Measurements from ENCODE around the gene APOB.

GRCh38 chr2:21054011-21054410 is 10.1 kb upstream of the APOB start:
- TF ChIP-seq CTCF (IDR thresholded peaks at IDR 0.05; ENCODE audit: borderline replicate concordance, extremely low read depth, low read length, poor library complexity, severe bottlenecking): no peak
- no peak for TF ChIP-seq EZH2 (IDR thresholded peaks at IDR 0.05; ENCODE audit: borderline replicate concordance, low read depth, low read length, severe bottlenecking)

All from DND-41 (cell line).